Activated T-helper 2 cell treated with anti-CD3 and anti-CD28 coated beads, Interferon-gamma antibody, Interleukin-2, Interleukin-4, amounts not matched to agents 10 μg/mL and 5 μg/mL and 100 μg/mL, durations not matched to agents 14 hours and 24 hours and 36 hours (primary cell): ENCODE data around the gene HACD2. TPM values are rescaled to one million over a fixed set of nuclear protein-coding genes. Genes with fewer than 3 reads are reported as not detected.

Source experiments
- DNase-seq: peaks from one replicate; pipeline ENCODE4 v3.0.0; 2021; ENCODE audit warnings: low spot score
- H3K27ac Mint-ChIP-seq: one replicate; pipeline ENCODE4 v1.8.0; 2021; ENCODE audit warnings: mixed read lengths
- H3K27me3 Mint-ChIP-seq: one replicate; pipeline ENCODE4 v1.8.0; 2021; ENCODE audit warnings: low read depth, mixed read lengths
- H3K36me3 Mint-ChIP-seq: one replicate; pipeline ENCODE4 v1.8.0; 2021; ENCODE audit warnings: low read depth, mixed read lengths
- H3K4me1 Mint-ChIP-seq: one replicate; pipeline ENCODE4 v1.8.0; 2021; ENCODE audit warnings: low read depth, mixed read lengths
- H3K4me3 Mint-ChIP-seq: one replicate; pipeline ENCODE4 v1.8.0; 2021; ENCODE audit warnings: low read depth, mild to moderate bottlenecking, moderate library complexity, mixed read lengths
- H3K9me3 Mint-ChIP-seq: one replicate; pipeline ENCODE4 v1.8.0; 2021; ENCODE audit warnings: mixed read lengths
- intact Hi-C: fragments of 100-400 bp; cut with micrococcal nuclease; formaldehyde crosslinking; loops from one replicate; pipeline ENCODE4 v1.15.1; 2023
- total RNA-seq: library from RNA; stranded (reverse); gene quantifications from 2 replicates; pipeline ENCODE4 v1.2.3, GENCODE V29; 2022

The HACD2 gene
- total RNA-seq, 1 donor from 2014 or later = 32.5 TPM

- no peaks in the 10 kb centered on the region for H3K27me3 Mint-ChIP-seq
- H3K27ac Mint-ChIP-seq = no peak overlapping the region
- intact Hi-C loops = no loop called here
- no peak for DNase-seq
- no peak overlapping the region for H3K4me3 Mint-ChIP-seq
- H3K4me1 Mint-ChIP-seq = peaks cover 37% of the 10 kb centered on the region
- H3K9me3 Mint-ChIP-seq = no peaks in the 10 kb centered on the region
- H3K36me3 Mint-ChIP-seq = peaks cover 28% of the 10 kb centered on the region
These were observed 59.4 kb downstream of the HACD2 start for GRCh38 chr3:123525433-123525832.

- peaks cover 28% of the 10 kb centered on the region for H3K36me3 Mint-ChIP-seq
These were observed 59.9 kb downstream of the HACD2 start for GRCh38 chr3:123524981-123525380.

GRCh38 chr3:123523023-123523412 is 61.8 kb downstream of the HACD2 start:
- Mint-ChIP-seq H3K4me1 (peaks cover 37% of the 10 kb centered on the region), H3K9me3 (no peaks in the 10 kb centered on the region), H3K27me3 (no peaks in the 10 kb centered on the region), H3K27ac (no peak overlapping the region), H3K36me3 (peaks cover 28% of the 10 kb centered on the region), H3K4me3 (no peak overlapping the region)
- no peak for DNase-seq
- intact Hi-C loops = no loop called here

More at GRCh38 chr3:123524981-123525380, 59.9 kb downstream of the HACD2 start:
- H3K9me3 Mint-ChIP-seq = no peaks in the 10 kb centered on the region
- no peak overlapping the region for H3K27ac Mint-ChIP-seq
- no peak for DNase-seq
- no peaks in the 10 kb centered on the region for H3K27me3 Mint-ChIP-seq
- H3K4me3 Mint-ChIP-seq = no peak overlapping the region
- intact Hi-C loops = no loop called here
- H3K4me1 Mint-ChIP-seq = peaks cover 37% of the 10 kb centered on the region

- no peak overlapping the region for H3K27ac Mint-ChIP-seq
- no peaks in the 10 kb centered on the region for H3K9me3 Mint-ChIP-seq
- H3K4me1 Mint-ChIP-seq = peaks cover 37% of the 10 kb centered on the region
- H3K36me3 Mint-ChIP-seq = peaks cover 23% of the 10 kb centered on the region
- H3K27me3 Mint-ChIP-seq = no peaks in the 10 kb centered on the region
- H3K4me3 Mint-ChIP-seq = no peak overlapping the region
- intact Hi-C loops = no loop called here
- no peak for DNase-seq
These were observed 62.4 kb downstream of the HACD2 start for GRCh38 chr3:123522320-123523022.

- H3K27me3 Mint-ChIP-seq = no peaks in the 10 kb centered on the region
- peaks cover 27% of the 10 kb centered on the region for H3K4me1 Mint-ChIP-seq
- H3K27ac Mint-ChIP-seq = no peak overlapping the region
- DNase-seq = no peak
- intact Hi-C loops = no loop called here
- no peaks in the 10 kb centered on the region for H3K9me3 Mint-ChIP-seq
- peaks cover 14% of the 10 kb centered on the region for H3K36me3 Mint-ChIP-seq
- H3K4me3 Mint-ChIP-seq = no peak overlapping the region
These were observed 63.5 kb downstream of the HACD2 start for GRCh38 chr3:123521179-123521969.

GRCh38 chr3:123520656-123521055 is 64.2 kb downstream of the HACD2 start:
- Mint-ChIP-seq H3K9me3 (no peaks in the 10 kb centered on the region), H3K27ac (no peak overlapping the region), H3K36me3 (peaks cover 8% of the 10 kb centered on the region), H3K4me1 (peaks cover 25% of the 10 kb centered on the region), H3K4me3 (no peak overlapping the region), H3K27me3 (no peaks in the 10 kb centered on the region)
- intact Hi-C loops = no loop called here
- no peak for DNase-seq

- no peak overlapping the region for H3K4me3 Mint-ChIP-seq
- DNase-seq = no peak
- intact Hi-C loops = no loop called here
- H3K27me3 Mint-ChIP-seq = no peaks in the 10 kb centered on the region
- peaks cover 7% of the 10 kb centered on the region for H3K36me3 Mint-ChIP-seq
- no peak overlapping the region for H3K27ac Mint-ChIP-seq
- no peaks in the 10 kb centered on the region for H3K9me3 Mint-ChIP-seq
- peaks cover 14% of the 10 kb centered on the region for H3K4me1 Mint-ChIP-seq
These were observed 65.9 kb downstream of the HACD2 start for GRCh38 chr3:123518892-123519485.

GRCh38 chr3:123511726-123512125 is 73.1 kb downstream of the HACD2 start:
- Mint-ChIP-seq H3K9me3 (no peaks in the 10 kb centered on the region), H3K36me3 (no peaks in the 10 kb centered on the region), H3K4me1 (peaks cover 1% of the 10 kb centered on the region), H3K27ac (no peak overlapping the region), H3K27me3 (no peaks in the 10 kb centered on the region), H3K4me3 (no peak overlapping the region)
- intact Hi-C loops = no loop called here
- DNase-seq = no peak

- Mint-ChIP-seq H3K4me1 (peaks cover 1% of the 10 kb centered on the region), H3K9me3 (no peaks in the 10 kb centered on the region), H3K27ac (no peak overlapping the region), H3K27me3 (no peaks in the 10 kb centered on the region), H3K36me3 (no peaks in the 10 kb centered on the region), H3K4me3 (no peak overlapping the region)
- intact Hi-C loops = no loop called here
- no peak for DNase-seq
These were observed 73.8 kb downstream of the HACD2 start for GRCh38 chr3:123511084-123511483.

- no peak for DNase-seq
- Mint-ChIP-seq H3K27me3 (no peaks in the 10 kb centered on the region), H3K36me3 (no peaks in the 10 kb centered on the region), H3K4me3 (no peak overlapping the region), H3K9me3 (no peaks in the 10 kb centered on the region), H3K4me1 (peaks cover 1% of the 10 kb centered on the region), H3K27ac (no peak overlapping the region)
- intact Hi-C loops = no loop called here
These were observed 76.7 kb downstream of the HACD2 start for GRCh38 chr3:123508178-123508577.

- Mint-ChIP-seq H3K4me1 (peaks cover 1% of the 10 kb centered on the region), H3K9me3 (no peaks in the 10 kb centered on the region), H3K27me3 (no peaks in the 10 kb centered on the region), H3K4me3 (no peak overlapping the region), H3K27ac (no peak overlapping the region), H3K36me3 (no peaks in the 10 kb centered on the region)
- intact Hi-C loops = no loop called here
- no peak for DNase-seq
These were observed 79.0 kb downstream of the HACD2 start for GRCh38 chr3:123505820-123506219.

GRCh38 chr3:123503203-123503602 is 81.7 kb downstream of the HACD2 start:
- no peak for DNase-seq
- Mint-ChIP-seq H3K36me3 (peaks cover 3% of the 10 kb centered on the region), H3K9me3 (no peaks in the 10 kb centered on the region), H3K27ac (no peak overlapping the region), H3K4me3 (no peak overlapping the region), H3K27me3 (no peaks in the 10 kb centered on the region), H3K4me1 (peaks cover 1% of the 10 kb centered on the region)
- intact Hi-C loops = no loop called here

- H3K9me3 Mint-ChIP-seq = no peaks in the 10 kb centered on the region
- no peak overlapping the region for H3K4me3 Mint-ChIP-seq
- no peaks in the 10 kb centered on the region for H3K27me3 Mint-ChIP-seq
- peaks cover 6% of the 10 kb centered on the region for H3K36me3 Mint-ChIP-seq
- DNase-seq = no peak
- intact Hi-C loops = no loop called here
- H3K4me1 Mint-ChIP-seq = no peaks in the 10 kb centered on the region
- H3K27ac Mint-ChIP-seq = no peak overlapping the region
These were observed 85.5 kb downstream of the HACD2 start for GRCh38 chr3:123499322-123499721.
